Neural cell (in vitro differentiated cells): ENCODE data around the gene EFCAB6.

ENCODE experiments used
- CTCF ChIP-seq: fragments of 450-650 bp; IDR thresholded peaks from 2 replicates; pipeline ENCODE4 v1.5.1; 2014; ENCODE audit warnings: antibody characterized with exemption, mild to moderate bottlenecking, moderate library complexity; ENCODE audit not compliant: poor library complexity, severe bottlenecking
- EZH2 ChIP-seq: fragments of 200-600, 300-800 bp; shearing (Covaris generic), sonication (generic); IDR thresholded peaks from 2 replicates; pipeline ENCODE4 v1.6.1; 2014; ENCODE audit warnings: antibody characterized with exemption, low read length, borderline replicate concordance, mild to moderate bottlenecking; ENCODE audit not compliant: insufficient read depth, poor library complexity, severe bottlenecking
- POLR2AphosphoS5 ChIP-seq: IDR thresholded peaks from 2 replicates; pipeline ENCODE4 v1.6.1; 2012
- RAD21 ChIP-seq: fragments of 450-650 bp; conservative IDR thresholded peaks from 2 replicates; pipeline ENCODE4 v1.6.1; 2014; ENCODE audit warnings: antibody characterized with exemption, mild to moderate bottlenecking, moderate library complexity

DNA sequence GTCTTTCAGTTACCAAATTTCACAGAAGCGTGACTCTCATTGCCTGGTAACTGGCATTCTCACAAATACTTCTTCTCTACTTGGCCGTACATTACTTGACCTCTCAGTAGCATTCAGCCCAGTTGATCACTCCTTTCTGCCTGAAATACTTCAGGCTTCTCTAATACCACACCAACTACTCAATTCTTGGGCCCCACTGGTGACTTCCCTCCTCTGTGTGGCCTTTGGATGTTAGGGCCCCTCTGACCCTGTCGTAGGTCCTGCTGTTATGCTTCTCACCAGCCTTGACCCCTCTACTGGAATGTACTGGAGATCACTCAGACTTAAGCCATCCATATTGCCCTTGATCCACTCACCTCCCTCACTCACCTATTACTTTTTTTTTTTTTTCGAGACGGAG, 2.2 kb upstream of the EFCAB6 start:
- TF ChIP-seq CTCF (no peak), EZH2 (no peak), RAD21 (no peak), POLR2AphosphoS5 (no peak)
